ENCODE results near the gene APLF.

GRCh38 chr2:68577183-68577582 is 109.8 kb downstream of the APLF start:
- no peak for TF ChIP-seq CTCF (IDR thresholded peaks at IDR 0.05; ENCODE audit: insufficient read depth, low read depth, low read length)
- no peak for TF ChIP-seq EZH2 (IDR thresholded peaks at IDR 0.05; ENCODE audit: insufficient read depth, low read length)
